Measurements from ENCODE around the gene SLIT1. TPM values are rescaled to one million over a fixed set of nuclear protein-coding genes. Genes with fewer than 3 reads are reported as not detected.

The SLIT1 gene
- total RNA-seq, 1 donor from 2014 or later, result 0.26 TPM

DNA sequence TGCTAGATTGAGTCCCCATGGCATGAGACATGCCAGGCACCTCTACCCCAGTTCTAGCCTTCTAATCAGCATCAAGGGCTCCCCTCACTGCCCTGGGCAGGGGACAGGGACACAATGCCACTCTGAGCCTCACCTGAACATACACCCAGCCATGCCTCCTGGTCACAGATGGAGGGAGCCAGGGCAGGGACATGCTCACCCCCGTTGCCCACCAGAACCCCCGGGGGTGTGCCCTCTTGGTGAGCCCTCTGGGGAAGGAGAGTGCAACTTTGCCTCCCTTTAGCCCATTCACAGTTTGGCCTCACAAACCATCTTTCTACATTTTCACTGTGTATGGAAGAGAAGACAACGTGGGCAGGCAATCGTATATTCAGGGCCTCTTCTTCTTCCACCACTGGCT is 186.4 kb downstream of the SLIT1 start:
- intact Hi-C loops (cut with micrococcal nuclease), result no loop called here
- Mint-ChIP-seq H3K4me1 (peaks cover 2% of the 10 kb centered on the region), H3K27ac (no peak overlapping the region), H3K9me3 (no peaks in the 10 kb centered on the region), H3K36me3 (ENCODE audit: low read depth) (no peaks in the 10 kb centered on the region), H3K27me3 (no peaks in the 10 kb centered on the region), H3K4me3 (no peak overlapping the region)
- DNase-seq, result no peak

- no peak for DNase-seq
- H3K27me3 Mint-ChIP-seq, result no peaks in the 10 kb centered on the region
- H3K36me3 Mint-ChIP-seq (ENCODE audit: low read depth), result no peaks in the 10 kb centered on the region
- peaks cover 2% of the 10 kb centered on the region for H3K4me1 Mint-ChIP-seq
- intact Hi-C loops (cut with micrococcal nuclease), result no loop called here
- no peak overlapping the region for H3K27ac Mint-ChIP-seq
- H3K4me3 Mint-ChIP-seq, result no peak overlapping the region
- no peaks in the 10 kb centered on the region for H3K9me3 Mint-ChIP-seq
Measured at GRCh38 chr10:96998329-96998888, 187.3 kb downstream of the SLIT1 start.

DNA sequence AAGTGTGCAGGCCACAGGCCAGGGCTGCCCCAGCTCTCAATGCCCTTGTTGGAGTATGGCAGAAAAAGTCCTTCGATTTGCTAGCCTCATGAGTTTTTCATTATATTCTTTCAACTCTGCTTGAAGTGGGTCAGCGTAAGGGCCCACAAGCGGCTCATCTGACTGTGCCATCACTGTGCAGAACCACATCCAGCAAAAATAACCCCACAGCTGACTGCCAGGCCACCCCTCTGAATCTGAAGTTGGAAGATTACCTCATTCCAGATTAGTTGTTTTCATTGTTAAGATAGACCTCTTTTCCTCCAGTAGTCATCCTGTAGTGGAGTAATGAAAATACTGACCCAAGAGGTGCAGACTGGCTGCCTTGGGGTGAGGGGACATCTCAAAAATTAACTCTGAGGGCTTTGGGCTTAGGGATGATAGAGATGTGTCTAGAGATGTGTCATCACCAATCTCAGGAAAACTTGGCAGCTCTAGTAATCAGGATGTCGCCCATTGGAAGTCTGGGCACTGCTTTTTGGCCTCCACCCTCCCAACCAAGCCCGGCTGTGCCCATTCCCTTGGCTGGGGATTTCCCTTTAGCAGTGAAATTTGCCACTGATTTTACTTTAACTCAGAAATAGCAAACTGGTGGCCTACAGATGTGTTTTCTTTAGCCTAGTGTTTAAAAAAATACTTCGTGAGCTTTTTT is 189.3 kb downstream of the SLIT1 start:
- no peak overlapping the region for H3K4me3 Mint-ChIP-seq
- H3K27ac Mint-ChIP-seq, result no peak overlapping the region
- H3K27me3 Mint-ChIP-seq, result no peaks in the 10 kb centered on the region
- H3K9me3 Mint-ChIP-seq, result no peaks in the 10 kb centered on the region
- intact Hi-C loops (cut with micrococcal nuclease), result no loop called here
- peaks cover 2% of the 10 kb centered on the region for H3K4me1 Mint-ChIP-seq
- H3K36me3 Mint-ChIP-seq (ENCODE audit: low read depth), result no peaks in the 10 kb centered on the region
- DNase-seq, result no peak

DNA sequence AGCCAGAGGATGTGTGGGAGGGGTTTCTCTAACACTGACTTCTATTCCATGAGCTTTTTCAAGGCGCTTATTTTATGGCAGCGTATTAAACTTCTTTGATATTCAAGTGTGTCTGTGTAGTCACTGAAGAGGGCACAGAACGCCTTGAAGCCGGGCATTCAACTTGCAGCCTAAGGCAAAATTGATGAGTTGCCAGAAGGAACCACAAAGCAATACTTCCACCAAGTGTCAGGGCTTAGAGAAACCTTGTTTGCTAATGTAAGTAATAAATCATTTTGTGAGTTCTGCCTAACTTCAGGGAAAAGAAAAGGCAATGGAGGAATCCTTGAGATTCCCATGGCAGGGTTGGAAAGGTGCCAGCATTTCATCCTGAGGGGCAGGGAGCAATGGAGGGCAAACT is 189.9 kb downstream of the SLIT1 start:
- Mint-ChIP-seq H3K4me3 (no peak overlapping the region), H3K9me3 (no peaks in the 10 kb centered on the region), H3K36me3 (ENCODE audit: low read depth) (no peaks in the 10 kb centered on the region), H3K27ac (no peak overlapping the region), H3K27me3 (no peaks in the 10 kb centered on the region), H3K4me1 (peaks cover 2% of the 10 kb centered on the region)
- intact Hi-C loops (cut with micrococcal nuclease), result no loop called here
- DNase-seq, result no peak

GRCh38 chr10:96992721-96993120 is 193.0 kb downstream of the SLIT1 start:
- H3K4me1 Mint-ChIP-seq, result peaks cover 2% of the 10 kb centered on the region
- intact Hi-C loops (cut with micrococcal nuclease), result no loop called here
- no peak overlapping the region for H3K27ac Mint-ChIP-seq
- H3K9me3 Mint-ChIP-seq, result no peaks in the 10 kb centered on the region
- H3K27me3 Mint-ChIP-seq, result no peaks in the 10 kb centered on the region
- DNase-seq, result no peak
- peaks cover 2% of the 10 kb centered on the region for H3K36me3 Mint-ChIP-seq (ENCODE audit: low read depth)
- H3K4me3 Mint-ChIP-seq, result no peak overlapping the region

- Mint-ChIP-seq H3K36me3 (ENCODE audit: low read depth) (peaks cover 4% of the 10 kb centered on the region), H3K4me3 (no peak overlapping the region), H3K9me3 (no peaks in the 10 kb centered on the region), H3K27ac (no peak overlapping the region), H3K4me1 (peaks cover 2% of the 10 kb centered on the region), H3K27me3 (no peaks in the 10 kb centered on the region)
- intact Hi-C loops (cut with micrococcal nuclease), result no loop called here
- no peak for DNase-seq
Measured at GRCh38 chr10:96991313-96991841, 194.4 kb downstream of the SLIT1 start.

- Mint-ChIP-seq H3K4me3 (no peak overlapping the region), H3K27me3 (no peaks in the 10 kb centered on the region), H3K4me1 (peaks cover 2% of the 10 kb centered on the region), H3K9me3 (no peaks in the 10 kb centered on the region), H3K27ac (no peak overlapping the region), H3K36me3 (ENCODE audit: low read depth) (peaks cover 4% of the 10 kb centered on the region)
- intact Hi-C loops (cut with micrococcal nuclease), result no loop called here
- no peak for DNase-seq
Measured at GRCh38 chr10:96988426-96988825, 197.3 kb downstream of the SLIT1 start.

DNA sequence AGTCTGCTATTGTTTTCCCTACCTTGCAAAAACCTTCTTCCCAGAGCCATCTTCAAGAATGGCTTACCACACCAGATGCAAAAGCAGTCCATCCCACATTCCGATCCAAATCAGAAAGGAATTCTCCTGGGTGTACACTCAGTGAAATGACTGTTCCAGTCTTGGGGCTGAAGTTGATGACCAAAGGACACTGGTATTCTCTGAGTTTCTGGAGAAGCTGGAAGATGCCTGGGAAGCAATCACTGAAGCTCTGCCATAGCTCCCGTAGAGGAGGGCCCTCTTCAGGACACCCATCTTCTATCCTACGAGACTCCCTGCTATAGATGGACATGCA is 197.9 kb downstream of the SLIT1 start:
- H3K9me3 Mint-ChIP-seq, result no peaks in the 10 kb centered on the region

DNA sequence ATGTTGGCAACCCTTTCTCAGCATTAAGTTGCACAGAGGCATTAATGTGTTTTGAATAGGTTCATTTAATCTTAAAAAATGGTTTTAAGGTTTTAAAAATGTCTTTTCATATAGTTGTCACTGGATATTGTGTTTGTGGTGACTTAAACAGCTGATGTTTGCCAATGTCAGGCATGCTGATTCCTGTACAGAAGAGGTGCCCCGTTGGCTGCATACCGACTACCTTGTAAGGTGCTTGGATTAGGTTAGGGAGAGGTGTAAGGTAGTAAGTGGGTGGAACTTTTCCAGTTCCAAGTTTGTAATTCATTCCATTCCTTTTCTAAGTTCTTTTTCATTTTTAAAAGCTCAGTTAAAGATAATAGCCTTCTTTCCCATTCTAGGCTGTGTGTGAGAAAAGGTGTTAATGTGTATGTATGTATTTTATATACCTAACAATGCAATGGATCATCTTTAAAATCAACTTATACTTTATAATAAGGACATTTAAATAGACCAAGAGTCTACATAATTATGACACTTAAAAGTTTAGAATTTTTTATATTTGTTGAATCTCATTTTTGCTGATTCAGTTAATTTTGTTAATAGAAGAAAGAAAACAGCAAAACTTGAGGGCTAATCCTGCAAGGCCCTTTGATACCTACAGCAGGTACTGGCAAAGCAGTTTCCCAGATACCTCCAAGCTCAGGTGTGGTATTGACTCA is 198.5 kb downstream of the SLIT1 start:
- intact Hi-C loops (cut with micrococcal nuclease), result no loop called here
- peaks cover 2% of the 10 kb centered on the region for H3K4me1 Mint-ChIP-seq
- no peaks in the 10 kb centered on the region for H3K9me3 Mint-ChIP-seq
- no peak for DNase-seq
- H3K27me3 Mint-ChIP-seq, result no peaks in the 10 kb centered on the region
- no peak overlapping the region for H3K27ac Mint-ChIP-seq
- H3K4me3 Mint-ChIP-seq, result no peak overlapping the region
- H3K36me3 Mint-ChIP-seq (ENCODE audit: low read depth), result peaks cover 8% of the 10 kb centered on the region

More for the DNA sequence above, 197.9 kb downstream of the SLIT1 start:
- Mint-ChIP-seq H3K4me1 (peaks cover 2% of the 10 kb centered on the region), H3K27me3 (no peaks in the 10 kb centered on the region), H3K27ac (no peak overlapping the region), H3K4me3 (no peak overlapping the region), H3K36me3 (ENCODE audit: low read depth) (peaks cover 4% of the 10 kb centered on the region)
- DNase-seq, result no peak
- intact Hi-C loops (cut with micrococcal nuclease), result no loop called here

GRCh38 chr10:96986200-96986856 is 199.4 kb downstream of the SLIT1 start:
- intact Hi-C loops (cut with micrococcal nuclease), result no loop called here
- H3K27me3 Mint-ChIP-seq, result no peaks in the 10 kb centered on the region
- no peak for DNase-seq
- H3K4me3 Mint-ChIP-seq, result no peak overlapping the region
- peaks cover 17% of the 10 kb centered on the region for H3K36me3 Mint-ChIP-seq (ENCODE audit: low read depth)
- no peaks in the 10 kb centered on the region for H3K9me3 Mint-ChIP-seq
- H3K4me1 Mint-ChIP-seq, result peaks cover 2% of the 10 kb centered on the region
- H3K27ac Mint-ChIP-seq, result no peak overlapping the region

GRCh38 chr10:96984541-96985131 is 201.1 kb downstream of the SLIT1 start:
- H3K36me3 Mint-ChIP-seq (ENCODE audit: low read depth), result peaks cover 21% of the 10 kb centered on the region
- H3K9me3 Mint-ChIP-seq, result no peaks in the 10 kb centered on the region
- intact Hi-C loops (cut with micrococcal nuclease), result no loop called here
- H3K27me3 Mint-ChIP-seq, result no peaks in the 10 kb centered on the region
- DNase-seq, result peak; percentile 56
- H3K4me1 Mint-ChIP-seq, result peaks cover 2% of the 10 kb centered on the region
- H3K27ac Mint-ChIP-seq, result no peak overlapping the region
- H3K4me3 Mint-ChIP-seq, result no peak overlapping the region

DNA sequence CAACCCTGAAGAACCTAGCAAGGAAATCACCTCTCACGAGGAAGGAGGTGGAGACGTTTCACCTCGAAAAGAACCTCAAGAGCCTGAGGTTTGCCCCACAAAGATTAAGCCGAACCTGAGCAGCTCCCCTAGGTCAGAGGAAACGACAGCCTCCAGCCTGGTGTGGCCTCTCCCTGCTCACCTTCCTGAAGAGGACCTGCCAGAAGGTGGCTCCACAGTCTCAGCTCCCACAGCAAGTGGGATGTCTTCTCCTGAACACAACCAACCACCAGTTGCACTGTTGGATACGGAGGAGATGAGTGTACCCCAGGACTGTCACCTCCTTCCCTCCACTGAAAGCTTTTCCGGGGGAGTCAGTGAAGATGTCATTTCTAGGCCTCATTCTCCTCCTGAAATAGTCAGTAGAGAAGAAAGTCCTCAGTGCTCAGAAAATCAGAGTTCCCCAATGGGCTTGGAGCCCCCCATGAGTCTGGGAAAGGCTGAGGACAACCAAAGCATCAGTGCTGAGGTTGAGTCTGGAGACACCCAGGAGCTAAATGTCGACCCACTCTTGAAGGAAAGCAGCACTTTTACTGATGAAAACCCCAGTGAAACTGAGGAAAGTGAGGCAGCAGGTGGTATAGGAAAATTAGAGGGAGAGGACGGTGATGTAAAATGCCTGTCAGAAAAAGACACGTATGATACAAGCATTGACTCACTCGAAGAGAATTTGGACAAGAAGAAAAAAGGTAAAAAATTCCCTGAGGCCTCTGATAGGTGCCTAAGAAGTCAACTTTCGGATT is 203.4 kb downstream of the SLIT1 start:
- Mint-ChIP-seq H3K4me1 (peaks cover 21% of the 10 kb centered on the region), H3K27me3 (no peaks in the 10 kb centered on the region), H3K9me3 (no peaks in the 10 kb centered on the region), H3K27ac (no peak overlapping the region), H3K4me3 (no peak overlapping the region), H3K36me3 (ENCODE audit: low read depth) (peaks cover 22% of the 10 kb centered on the region)
- intact Hi-C loops (cut with micrococcal nuclease), result no loop called here
- DNase-seq, result no peak

GRCh38 chr10:96978621-96979154 is 207.1 kb downstream of the SLIT1 start:
- Mint-ChIP-seq H3K4me3 (peak overlapping the region; percentile 53), H3K27me3 (no peaks in the 10 kb centered on the region), H3K27ac (peak overlapping the region; percentile 91), H3K4me1 (peaks cover 23% of the 10 kb centered on the region), H3K36me3 (ENCODE audit: low read depth) (peaks cover 20% of the 10 kb centered on the region), H3K9me3 (no peaks in the 10 kb centered on the region)
- intact Hi-C loops (cut with micrococcal nuclease), result loop anchor here (1.0 to 5.0 kb wide), 4 partner anchors 38 to 389 kb away; no protein-coding TSS in a partner anchor
- DNase-seq, result no peak

All from activated CD4-positive, alpha-beta T cell treated with anti-CD3 and anti-CD28 coated beads, Interleukin-2, amount 10 ng/mL, durations not matched to agents 24 days and 14 days (primary cell).